Colonic mucosa (tissue), 4 donors: ENCODE results near the gene KHK. TPM values are rescaled to one million over a fixed set of nuclear protein-coding genes. Genes with fewer than 3 reads are reported as not detected.

ENCODE experiments used
- DNase-seq: peaks from one replicate; pipeline ENCODE4 v3.0.0-alpha.2; 2020
- H3K27ac ChIP-seq: fragments of 200-600 bp; one replicate; pipeline ENCODE4 v1.8.0; 2021
- H3K27me3 ChIP-seq: fragments of 200-600 bp; one replicate; pipeline ENCODE4 v1.8.0; 2021
- H3K36me3 ChIP-seq: fragments of 200-600 bp; one replicate; pipeline ENCODE4 v1.8.0; 2021
- H3K4me1 ChIP-seq: fragments of 200-600 bp; one replicate; pipeline ENCODE4 v1.8.0; 2021; ENCODE audit warnings: mild to moderate bottlenecking
- H3K4me3 ChIP-seq: fragments of 200-600 bp; one replicate; pipeline ENCODE4 v1.8.0; 2021
- H3K9ac ChIP-seq, 2 donors: one replicate each; pipeline ENCODE4 v1.7.0; 2013; ENCODE audit warnings: control low read depth in 2 of 2, low read depth in 2 of 2, low read length in 2 of 2
- H3K9me3 ChIP-seq: fragments of 200-600 bp; one replicate; pipeline ENCODE4 v1.8.0; 2021
- CTCF ChIP-seq: fragments of 200-600 bp; IDR thresholded peaks from one replicate; pipeline ENCODE4 v1.8.0; 2022; ENCODE audit warnings: antibody characterized with exemption, mild to moderate bottlenecking
- intact Hi-C: fragments of 100-400 bp; cut with DNase I; formaldehyde crosslinking; loops from one replicate; pipeline ENCODE4 v1.14.1; 2022
- total RNA-seq, 2 donors: library from RNA; stranded (reverse); fragmentation: NEBNext Ultra II Directional in 1 of 2; extraction: Animal tissue kit (Norgen Biotek cat#: 25700) in 1 of 2; gene quantifications; one replicate each; pipeline ENCODE4 v1.2.1, GENCODE V29; 2021
- donor health status: healthy.
- donor health status: DM: no; HTN: no; CAD: no.
- donor health status: DM: no; HTN: no; CAD: no.

KHK gene
- total RNA-seq, 2 donors from 2014 or later = 8.9 to 20.3 TPM

DNA sequence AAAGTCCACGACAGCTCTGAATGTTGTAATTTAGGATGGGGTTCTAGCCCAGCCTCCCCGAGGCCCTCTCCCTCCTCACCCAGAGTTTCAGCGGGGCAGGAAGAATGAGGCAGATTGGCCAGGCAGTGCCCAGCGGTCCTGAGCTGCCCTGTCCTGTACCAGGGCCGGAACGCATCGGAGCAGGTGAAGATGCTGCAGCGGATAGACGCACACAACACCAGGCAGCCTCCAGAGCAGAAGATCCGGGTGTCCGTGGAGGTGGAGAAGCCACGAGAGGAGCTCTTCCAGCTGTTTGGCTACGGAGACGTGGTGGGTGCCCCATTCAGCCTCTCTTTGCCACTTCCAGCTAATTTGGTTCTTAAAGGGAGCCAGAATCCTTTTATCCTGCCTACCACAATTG lies 10.8 kb downstream of the KHK start:
- Histone ChIP-seq H3K4me1 (peaks cover 14% of the 10 kb centered on the region), H3K36me3 (no peaks in the 10 kb centered on the region), H3K27ac (no peak overlapping the region), H3K9me3 (no peaks in the 10 kb centered on the region), H3K27me3 (no peaks in the 10 kb centered on the region), H3K9ac (no peak overlapping the region), H3K4me3 (no peak overlapping the region)
- TF ChIP-seq CTCF = no peak
- DNase-seq = no peak
- intact Hi-C loops = no loop called here

DNA sequence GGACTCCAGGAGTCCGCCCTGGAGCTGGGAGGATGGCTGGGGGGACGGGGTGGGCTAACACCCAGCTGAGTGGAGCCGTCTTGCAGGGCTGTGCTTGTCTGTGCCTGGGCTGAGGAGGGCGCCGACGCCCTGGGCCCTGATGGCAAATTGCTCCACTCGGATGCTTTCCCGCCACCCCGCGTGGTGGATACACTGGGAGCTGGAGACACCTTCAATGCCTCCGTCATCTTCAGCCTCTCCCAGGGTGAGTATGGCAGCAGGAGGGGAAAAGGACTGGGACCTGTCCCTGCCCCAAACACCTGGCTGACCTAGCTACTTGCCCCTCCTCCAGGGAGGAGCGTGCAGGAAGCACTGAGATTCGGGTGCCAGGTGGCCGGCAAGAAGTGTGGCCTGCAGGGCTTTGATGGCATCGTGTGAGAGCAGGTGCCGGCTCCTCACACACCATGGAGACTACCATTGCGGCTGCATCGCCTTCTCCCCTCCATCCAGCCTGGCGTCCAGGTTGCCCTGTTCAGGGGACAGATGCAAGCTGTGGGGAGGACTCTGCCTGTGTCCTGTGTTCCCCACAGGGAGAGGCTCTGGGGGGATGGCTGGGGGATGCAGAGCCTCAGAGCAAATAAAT lies 12.9 kb downstream of the KHK start:
- no peak for TF ChIP-seq CTCF
- Histone ChIP-seq H3K4me3 (no peak overlapping the region), H3K36me3 (no peaks in the 10 kb centered on the region), H3K27me3 (no peaks in the 10 kb centered on the region), H3K27ac (no peak overlapping the region), H3K4me1 (no peaks in the 10 kb centered on the region), H3K9me3 (no peaks in the 10 kb centered on the region), H3K9ac (no peak overlapping the region)
- DNase-seq = no peak
- intact Hi-C loops = loop anchor here (2.0 kb wide), 1 partner anchor 181 kb away; no protein-coding TSS in a partner anchor

- H3K4me3 ChIP-seq = no peak overlapping the region
- no peaks in the 10 kb centered on the region for H3K36me3 ChIP-seq
- H3K4me1 ChIP-seq = no peaks in the 10 kb centered on the region
- H3K27ac ChIP-seq = no peak overlapping the region
- no peak overlapping the region for H3K9ac ChIP-seq
- intact Hi-C loops = no loop called here
- no peak for TF ChIP-seq CTCF
- no peak for DNase-seq
- no peaks in the 10 kb centered on the region for H3K9me3 ChIP-seq
- H3K27me3 ChIP-seq = no peaks in the 10 kb centered on the region
Measured at GRCh38 chr2:27100036-27100435, 13.5 kb downstream of the KHK start.

DNA sequence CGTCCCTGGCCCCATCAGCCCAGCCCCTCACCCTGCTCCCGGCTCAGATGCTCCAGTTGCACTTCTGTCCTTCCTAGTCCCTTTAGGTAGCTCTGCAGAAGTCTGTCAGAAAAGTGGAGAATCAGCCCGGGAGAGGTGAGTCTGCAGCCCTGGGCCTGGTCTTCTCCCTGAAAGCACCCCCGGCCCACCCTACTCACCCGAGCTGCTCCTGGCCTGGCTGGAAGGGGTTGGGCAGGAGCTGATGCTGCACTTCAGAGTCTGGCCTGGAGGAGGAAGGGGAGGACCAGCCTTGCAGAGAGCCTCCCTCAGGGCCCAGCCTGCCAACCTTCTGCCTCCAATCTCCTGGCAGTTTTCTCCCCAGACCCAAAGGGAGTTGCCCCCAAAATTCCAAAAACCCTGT lies 15.8 kb downstream of the KHK start:
- no peaks in the 10 kb centered on the region for H3K9me3 ChIP-seq
- H3K9ac ChIP-seq = no peak overlapping the region
- H3K4me1 ChIP-seq = no peaks in the 10 kb centered on the region
- no peaks in the 10 kb centered on the region for H3K27me3 ChIP-seq
- no peak for DNase-seq
- no peaks in the 10 kb centered on the region for H3K36me3 ChIP-seq
- TF ChIP-seq CTCF = no peak
- no peak overlapping the region for H3K4me3 ChIP-seq
- H3K27ac ChIP-seq = no peak overlapping the region
- intact Hi-C loops = no loop called here

GRCh38 chr2:27105981-27106380 lies 19.4 kb downstream of the KHK start:
- Histone ChIP-seq H3K4me1 (no peaks in the 10 kb centered on the region), H3K27me3 (no peaks in the 10 kb centered on the region), H3K36me3 (no peaks in the 10 kb centered on the region), H3K9me3 (no peaks in the 10 kb centered on the region), H3K27ac (no peak overlapping the region), H3K4me3 (no peak overlapping the region), H3K9ac (no peak overlapping the region)
- TF ChIP-seq CTCF = no peak
- no peak for DNase-seq
- intact Hi-C loops = no loop called here
